H1 (cell line): ENCODE measurements around the gene HLA-A. TPM values are rescaled to one million over a fixed set of nuclear protein-coding genes. Genes with fewer than 3 reads are reported as not detected.

Experiments used
- CTCF ChIA-PET: fragments of 300-600 bp; sonication (Branson Sonifier 250); formaldehyde crosslinking; loops from one replicate; lab custom pipeline; 2021; ENCODE audit not compliant: partially characterized antibody; lab: Charles Lee
- POLR2A ChIA-PET: fragments of 300-600 bp; sonication (Branson Sonifier 250); formaldehyde crosslinking; loops from one replicate; lab custom pipeline; 2021; ENCODE audit warnings: inconsistent platforms; ENCODE audit not compliant: partially characterized antibody; lab: Charles Lee
- DNase-seq, 2 experiments: peaks; one replicate each; pipeline versions ENCODE4 v3.0.0 to v3.0.0-alpha.2; 2010 to 2022; ENCODE audit warnings: low spot score in 2 of 2, low read depth in 1 of 2, mixed read lengths in 1 of 2
- FAIRE-seq: peaks from 2 replicates; lab custom pipeline; 2011; peaks lifted over from hg19 to GRCh38; lab: Jason Lieb, UNC
- H2AFZ ChIP-seq: 2 replicates; pipeline ENCODE4 v1.8.1; 2012; ENCODE audit warnings: low read length, inconsistent platforms
- H2AK5ac ChIP-seq: 2 replicates; pipeline ENCODE4 v1.6.1; 2013; ENCODE audit warnings: low read depth, low read length
- H2BK120ac ChIP-seq: replicated peaks from 2 replicates; pipeline ENCODE3; 2013; ENCODE audit warnings: low read depth, low read length, inconsistent platforms
- H2BK12ac ChIP-seq: 2 replicates; pipeline ENCODE4 v1.6.1; 2013; ENCODE audit warnings: low read depth, low read length
- H2BK15ac ChIP-seq: 2 replicates; pipeline ENCODE4 v1.6.1; 2013; ENCODE audit warnings: low read length
- H2BK20ac ChIP-seq: 2 replicates; pipeline ENCODE4 v1.6.1; 2013; ENCODE audit warnings: low read length
- H2BK5ac ChIP-seq: 2 replicates; pipeline ENCODE4 v1.6.1; 2013; ENCODE audit warnings: low read depth, low read length
- H3K14ac ChIP-seq: 2 replicates; pipeline ENCODE4 v1.6.1; 2013; ENCODE audit warnings: inconsistent platforms; ENCODE audit not compliant: insufficient read length
- H3K18ac ChIP-seq: 2 replicates; pipeline ENCODE4 v1.6.1; 2013; ENCODE audit warnings: low read length; ENCODE audit errors: extremely low read depth
- H3K23ac ChIP-seq: 2 replicates; pipeline ENCODE4 v1.6.1; 2013; ENCODE audit warnings: inconsistent platforms; ENCODE audit not compliant: insufficient read length
- H3K23me2 ChIP-seq: 2 replicates; pipeline ENCODE4 v1.6.1; 2013; ENCODE audit warnings: low read depth, low read length
- H3K27ac ChIP-seq: 2 replicates; pipeline ENCODE4 v1.6.1; 2011; ENCODE audit warnings: low read depth, low read length, inconsistent platforms
- H3K27me3 ChIP-seq, 4 experiments: replicated peaks in 1 of 4; 1 replicate in 1 of 4; 2 replicates in 3 of 4; pipeline versions ENCODE4 v1.6.1 to v1.8.1; 2011 to 2013; ENCODE audit warnings: low read length in 3 of 4, mild to moderate bottlenecking in 3 of 4, inconsistent platforms in 2 of 4, mixed read lengths in 2 of 4, moderate library complexity in 1 of 4; ENCODE audit not compliant: control insufficient read depth in 3 of 4, insufficient read depth in 3 of 4; ENCODE audit errors: extremely low read depth in 1 of 4
- H3K36me3 ChIP-seq, 4 experiments: 2 replicates each; pipeline versions ENCODE4 v1.6.1 to v1.8.1; 2011 to 2013; ENCODE audit warnings: mild to moderate bottlenecking in 4 of 4, low read length in 3 of 4, moderate library complexity in 2 of 4, control low read depth in 1 of 4, inconsistent platforms in 1 of 4; ENCODE audit not compliant: insufficient read depth in 4 of 4, control insufficient read depth in 2 of 4
- H3K4ac ChIP-seq: replicated peaks from 2 replicates; pipeline ENCODE3; 2013; ENCODE audit warnings: low read length, low read depth, mixed read lengths, inconsistent platforms; ENCODE audit not compliant: insufficient read length
- H3K4me1 ChIP-seq, 4 experiments: replicated peaks in 1 of 4; 1 replicate in 1 of 4; 2 replicates in 3 of 4; pipeline versions ENCODE4 v1.6.1 to v1.8.1; 2011 to 2013; ENCODE audit warnings: low read length in 3 of 4, inconsistent platforms in 2 of 4, mixed read lengths in 1 of 4; ENCODE audit not compliant: insufficient read depth in 4 of 4, control insufficient read depth in 3 of 4
- H3K4me2 ChIP-seq, 2 experiments: 2 replicates each; pipeline versions ENCODE4 v1.6.1 to v1.8.1; 2011 to 2013; ENCODE audit warnings: low read depth in 2 of 2, low read length in 2 of 2, control low read depth in 1 of 2, inconsistent platforms in 1 of 2, mild to moderate bottlenecking in 1 of 2; ENCODE audit not compliant: insufficient read depth in 1 of 2
- H3K4me3 ChIP-seq, 4 experiments: fragments of 200-600, 300-600 bp in 1 of 4; sonication (generic), shearing (Covaris generic), sonication (Bioruptor Twin) in 1 of 4; 2 replicates each; pipeline versions ENCODE4 v1.5.1 to v1.8.1; 2011 to 2016; ENCODE audit warnings: low read length in 4 of 4, low read depth in 3 of 4, control low read depth in 2 of 4, inconsistent platforms in 2 of 4, mild to moderate bottlenecking in 2 of 4, mixed read lengths in 1 of 4, moderate library complexity in 1 of 4; ENCODE audit not compliant: insufficient read depth in 2 of 4; ENCODE audit errors: extremely low read depth in 1 of 4
- H3K56ac ChIP-seq: replicated peaks from 2 replicates; pipeline ENCODE3; 2013; ENCODE audit warnings: low read depth, mild to moderate bottlenecking, mixed read lengths, low read length, inconsistent platforms; ENCODE audit not compliant: insufficient read length
- H3K79me1 ChIP-seq: 2 replicates; pipeline ENCODE4 v1.6.1; 2013; ENCODE audit warnings: low read depth, low read length, control low read depth
- H3K79me2 ChIP-seq, 2 experiments: 2 replicates each; pipeline versions ENCODE4 v1.6.1 to v1.8.1; 2012 to 2013; ENCODE audit warnings: low read length in 2 of 2, mild to moderate bottlenecking in 2 of 2, inconsistent platforms in 1 of 2; ENCODE audit not compliant: insufficient read depth in 2 of 2, control insufficient read depth in 1 of 2
- H3K9ac ChIP-seq, 4 experiments: replicated peaks in 1 of 4; 1 replicate in 1 of 4; 2 replicates in 3 of 4; pipeline versions ENCODE4 v1.6.1 to v1.8.1; 2011 to 2013; ENCODE audit warnings: low read depth in 3 of 4, low read length in 3 of 4, control low read depth in 2 of 4, mild to moderate bottlenecking in 2 of 4, moderate library complexity in 2 of 4, inconsistent platforms in 1 of 4; ENCODE audit errors: extremely low read depth in 1 of 4
- H3K9me3 ChIP-seq, 2 experiments: 2 replicates each; pipeline versions ENCODE4 v1.6.1 to v1.8.1; 2012 to 2013; ENCODE audit warnings: mild to moderate bottlenecking in 2 of 2, moderate library complexity in 2 of 2, control low read depth in 1 of 2, inconsistent platforms in 1 of 2, low read depth in 1 of 2, low read length in 1 of 2, mixed read lengths in 1 of 2; ENCODE audit not compliant: insufficient read depth in 2 of 2
- H4K20me1 ChIP-seq, 2 experiments: replicated peaks in 1 of 2; 2 replicates each; pipeline versions ENCODE3 to v1.8.1; 2011 to 2013; ENCODE audit warnings: inconsistent platforms in 2 of 2, low read length in 2 of 2, mild to moderate bottlenecking in 1 of 2; ENCODE audit not compliant: insufficient read depth in 2 of 2, control insufficient read depth in 1 of 2
- H4K5ac ChIP-seq: 2 replicates; pipeline ENCODE4 v1.6.1; 2013; ENCODE audit warnings: low read length, low read depth, mixed read lengths, inconsistent platforms; ENCODE audit not compliant: insufficient read length
- H4K8ac ChIP-seq: 2 replicates; pipeline ENCODE4 v1.8.0; 2013; ENCODE audit warnings: mild to moderate bottlenecking, moderate library complexity, low read length, inconsistent platforms; ENCODE audit not compliant: insufficient read depth; ENCODE audit errors: extremely low read depth
- H4K91ac ChIP-seq: replicated peaks from 2 replicates; pipeline ENCODE3; 2013; ENCODE audit warnings: low read length, mixed read lengths, inconsistent platforms; ENCODE audit not compliant: insufficient read length
- BCL11A ChIP-seq, 2 experiments: IDR thresholded peaks; one replicate each; pipeline ENCODE4 v1.6.1; 2011; ENCODE audit warnings: low read depth in 2 of 2, low read length in 2 of 2, mild to moderate bottlenecking in 2 of 2
- CHD1 ChIP-seq: IDR thresholded peaks from 2 replicates; pipeline ENCODE4 v1.6.1; 2012; ENCODE audit warnings: low read depth, low read length, improper control_type of control experiment
- CHD2 ChIP-seq: IDR thresholded peaks from 2 replicates; pipeline ENCODE4 v1.6.1; 2012; ENCODE audit warnings: low read length, improper control_type of control experiment
- E2F6 ChIP-seq: IDR thresholded peaks from 2 replicates; pipeline ENCODE4 v1.6.1; 2012; ENCODE audit warnings: inconsistent platforms
- EZH2 ChIP-seq: fragments of 200-600 bp; sonication (generic); IDR thresholded peaks from 2 replicates; pipeline ENCODE4 v1.7.1; 2012; ENCODE audit warnings: low read depth, mild to moderate bottlenecking, moderate library complexity, low read length, inconsistent platforms; ENCODE audit not compliant: severe bottlenecking
- GTF2F1 ChIP-seq: IDR thresholded peaks from 2 replicates; pipeline ENCODE4 v1.6.1; 2012; ENCODE audit warnings: low read depth, low read length, improper control_type of control experiment, borderline replicate concordance
- KDM4A ChIP-seq: IDR thresholded peaks from one replicate; pipeline ENCODE4 v1.7.1; 2012; ENCODE audit warnings: low read depth, mild to moderate bottlenecking, moderate library complexity, low read length, inconsistent platforms; ENCODE audit not compliant: severe bottlenecking
- POU5F1 ChIP-seq: IDR thresholded peaks from 2 replicates; pipeline ENCODE4 v1.6.1; 2011; ENCODE audit warnings: low read depth, mild to moderate bottlenecking, low read length, moderate library complexity
- RBBP5 ChIP-seq: IDR thresholded peaks from 2 replicates; pipeline ENCODE4 v1.7.1; 2012; ENCODE audit warnings: low read depth, mild to moderate bottlenecking, inconsistent platforms, low read length, moderate library complexity, borderline replicate concordance
- RNF2 ChIP-seq: fragments of 200-900, 300-1000 bp; sonication (generic); IDR thresholded peaks from 2 replicates; pipeline ENCODE4 v1.7.1; 2016; ENCODE audit warnings: borderline replicate concordance, low read depth, mild to moderate bottlenecking, antibody characterized with exemption, low read length; ENCODE audit not compliant: poor library complexity, severe bottlenecking; ENCODE audit errors: missing control alignments
- SP1 ChIP-seq: IDR thresholded peaks from 2 replicates; pipeline ENCODE4 v1.6.1; 2011; ENCODE audit warnings: low read depth, low read length
- SP2 ChIP-seq: IDR thresholded peaks from 2 replicates; pipeline ENCODE4 v1.6.1; 2012; ENCODE audit warnings: mild to moderate bottlenecking, low read length, inconsistent platforms
- TCF12 ChIP-seq: IDR thresholded peaks from 2 replicates; pipeline ENCODE4 v1.6.1; 2011; ENCODE audit warnings: low read depth, mild to moderate bottlenecking, low read length
- WGBS, 2 experiments: shearing (Covaris generic) in 1 of 2; methylation state at CpG; one replicate each; pipeline versions ENCODE4 v1.1.6 to v1.1.7; 2013 to 2015; ENCODE audit warnings: low lambda C conversion rate in 2 of 2, mixed read lengths in 2 of 2, inconsistent platforms in 1 of 2, low coverage in 1 of 2, missing lambda C conversion rate in 1 of 2; ENCODE audit not compliant: insufficient replicate concordance in 2 of 2, insufficient coverage in 1 of 2, insufficient read length in 1 of 2; ENCODE audit errors: extremely low coverage in 1 of 2, missing lambda C conversion rate in 1 of 2; 5-methylcytosine and 5-hydroxymethylcytosine counted together
- polyA plus RNA-seq, 7 experiments: library from polyadenylated mRNA; depleted of rRNA in 3 of 7; stranded (reverse) in 5 of 7; unstranded in 2 of 7; fragments of >200 nt in 5 of 7; fragments of 200-250 nt in 2 of 7; gene quantifications; 1 replicate in 5 of 7; 2 replicates in 1 of 7; 4 replicates in 1 of 7; pipeline versions ENCODE4 v1.2.1 to v1.2.3, GENCODE V29; 2011 to 2013; ENCODE audit warnings: missing spikeins in 2 of 7, mixed read lengths in 2 of 7
- total RNA-seq: library from RNA; stranded (reverse); fragmentation: NEBNext Ultra II Directional; extraction: Animal tissue kit (Norgen Biotek cat#: 25700); gene quantifications from 2 replicates; pipeline ENCODE4 v1.2.1, GENCODE V29; 2021

The HLA-A gene
- total and polyA plus RNA-seq, 2 of the 8 experiments (the other 6 are each of a cell fraction or from before 2014, with no cell fraction given): 221 to 474 TPM

GRCh38 chr6:29975561-29975907 lies 33.2 kb downstream of the HLA-A start:
- no peak overlapping the region for H4K5ac ChIP-seq
- ChIA-PET POLR2A (interaction anchor here (0.6 to 3.4 kb wide), 10 partner anchors 10 to 561 kb away, joined by 3 to 27 read pairs (median 3); partner anchors contain the start of gene POLR1H), CTCF (interaction anchor here (0.8 to 3.5 kb wide), 8 partner anchors 10 to 127 kb away, joined by 3 to 17 read pairs (median 4); no protein-coding TSS in a partner anchor)
- no peak overlapping the region for H3K27ac ChIP-seq
- 0 out of 2 replicates have a peak overlapping the region, but pooled peaks have one; percentile 43 for H2BK20ac ChIP-seq
- no peak overlapping the region for H2BK120ac ChIP-seq
- no peak overlapping the region for H3K14ac ChIP-seq
- 0 out of 2 replicates have a peak overlapping the region, but pooled peaks have one; percentile 36 for H2AFZ ChIP-seq
- no peak overlapping the region for H3K4ac ChIP-seq
- DNase-seq: no peak
- H3K79me1 ChIP-seq: no peaks in the 10 kb centered on the region
- peak overlapping the region; percentile 32; the same call in 1 of the 2 replicates for H3K18ac ChIP-seq
- H3K36me3 ChIP-seq: no peaks in the 10 kb centered on the region
- H2BK15ac ChIP-seq: no peak overlapping the region
- peak overlapping the region; percentile 79 to 94 for H3K4me2 ChIP-seq
- peak overlapping the region; percentile 25 to 59 (median 34); a peak in 6 of 8 replicates for H3K4me3 ChIP-seq
- H3K9ac ChIP-seq: no peak overlapping the region
- no peak overlapping the region for H2AK5ac ChIP-seq
- H4K20me1 ChIP-seq: no peaks in the 10 kb centered on the region
- no peak for FAIRE-seq
- H2BK5ac ChIP-seq: no peak overlapping the region
- no peak overlapping the region for H4K91ac ChIP-seq
- H3K4me1 ChIP-seq: peaks cover 0 to 12% (median 5%) of the 10 kb centered on the region in 4 experiments; a peak in 5 of 7 replicates
- peak overlapping the region; percentile 39; the same call in 1 of the 2 replicates for H2BK12ac ChIP-seq
- H3K9me3 ChIP-seq: no peaks in the 10 kb centered on the region
- no peaks in the 10 kb centered on the region for H3K79me2 ChIP-seq
- H4K8ac ChIP-seq: peak overlapping the region; percentile 86; the same call in 1 of the 2 replicates
- H3K23me2 ChIP-seq: peaks cover 12% of the 10 kb centered on the region; the same call in 1 of the 2 replicates
- WGBS, 2 experiments: 1% methylated on average over 23 of the region's 25 CpGs; no CpG with 5 or more reads in 1 of the 2 experiments
- H3K56ac ChIP-seq: no peak overlapping the region
- peaks cover 19 to 44% (median 43%) of the 10 kb centered on the region in 4 experiments for H3K27me3 ChIP-seq
- no peak overlapping the region for H3K23ac ChIP-seq
- TF ChIP-seq EZH2: peak; percentile 75
- 0 out of 2 replicates have a peak, but pooled peaks have one; percentile 63 for TF ChIP-seq E2F6
- no peak for TF ChIP-seq RBBP5
- TF ChIP-seq SP1: no peak
- TF ChIP-seq POU5F1: no peak
- TF ChIP-seq GTF2F1: no peak
- TF ChIP-seq CHD1: no peak
- TF ChIP-seq CHD2: no peak
- TF ChIP-seq TCF12: no peak
- no peak for TF ChIP-seq BCL11A (IDR thresholded peaks at IDR 0.05; ENCODE audit: low read depth in 2 of 2, low read length in 2 of 2)
- TF ChIP-seq SP2: no peak
- no peak for TF ChIP-seq RNF2
- TF ChIP-seq KDM4A: peak; percentile 58
